Measurements from ENCODE around the gene PFKFB4.

PFKFB4 gene

DNA sequence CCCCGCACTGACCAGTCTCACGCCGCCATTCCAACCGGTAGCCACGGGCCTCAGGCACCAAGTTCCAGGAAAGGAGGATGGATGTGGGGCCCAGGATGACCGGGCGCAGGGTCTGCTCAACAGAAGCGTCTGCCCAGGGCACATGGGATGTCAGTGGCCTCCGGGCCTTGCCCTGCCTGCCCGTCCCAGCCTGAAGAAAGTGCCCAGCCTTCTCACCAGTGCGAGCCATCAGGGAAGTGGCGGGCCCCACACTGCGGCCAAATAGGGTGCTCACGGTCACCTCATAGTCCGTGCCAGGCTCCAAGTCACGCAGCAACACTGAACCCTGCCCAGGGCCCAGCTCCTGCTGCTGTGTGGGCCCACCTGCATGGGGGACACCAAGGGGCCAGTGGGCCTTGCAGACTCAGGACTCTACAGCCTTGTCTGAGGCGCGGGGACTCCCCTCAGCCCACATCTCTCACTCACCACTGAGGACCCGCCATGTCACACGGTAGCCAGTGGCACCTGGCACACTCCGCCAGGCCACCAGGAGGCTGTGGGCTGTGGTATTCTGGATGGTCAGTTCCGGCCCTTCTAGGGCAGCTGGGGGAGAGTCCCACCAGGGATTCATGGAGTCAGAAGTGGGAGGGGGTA is 35.4 kb upstream of the PFKFB4 start:
- H3K9me3 ChIP-seq (ENCODE audit: control insufficient read depth, insufficient read depth, low read depth, low read length) = no peaks in the 10 kb centered on the region
- no peak overlapping the region for H3K27ac ChIP-seq (ENCODE audit: extremely low read depth, low read depth, low read length)
- ChIA-PET POLR2A (no interaction called here), CTCF (no interaction called here)
- TF ChIP-seq, protein P1, sequence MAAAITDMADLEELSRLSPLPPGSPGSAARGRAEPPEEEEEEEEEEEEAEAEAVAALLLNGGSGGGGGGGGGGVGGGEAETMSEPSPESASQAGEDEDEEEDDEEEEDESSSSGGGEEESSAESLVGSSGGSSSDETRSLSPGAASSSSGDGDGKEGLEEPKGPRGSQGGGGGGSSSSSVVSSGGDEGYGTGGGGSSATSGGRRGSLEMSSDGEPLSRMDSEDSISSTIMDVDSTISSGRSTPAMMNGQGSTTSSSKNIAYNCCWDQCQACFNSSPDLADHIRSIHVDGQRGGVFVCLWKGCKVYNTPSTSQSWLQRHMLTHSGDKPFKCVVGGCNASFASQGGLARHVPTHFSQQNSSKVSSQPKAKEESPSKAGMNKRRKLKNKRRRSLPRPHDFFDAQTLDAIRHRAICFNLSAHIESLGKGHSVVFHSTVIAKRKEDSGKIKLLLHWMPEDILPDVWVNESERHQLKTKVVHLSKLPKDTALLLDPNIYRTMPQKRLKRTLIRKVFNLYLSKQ (tag by site-specific recombination; IDR thresholded peaks at IDR 0.05; ENCODE audit: borderline replicate concordance) = no peak
- TF ChIP-seq ZFP69B (tag by site-specific recombination; IDR thresholded peaks at IDR 0.05) (peak; percentile 63), GLIS1 (tag by site-specific recombination; IDR thresholded peaks at IDR 0.05) (no peak), ZNF292 (tag by site-specific recombination; IDR thresholded peaks at IDR 0.05; ENCODE audit: borderline replicate concordance, low read depth) (no peak), IKZF3 (tag by site-specific recombination; IDR thresholded peaks at IDR 0.05) (no peak)
- TF ChIP-seq, protein P2, sequence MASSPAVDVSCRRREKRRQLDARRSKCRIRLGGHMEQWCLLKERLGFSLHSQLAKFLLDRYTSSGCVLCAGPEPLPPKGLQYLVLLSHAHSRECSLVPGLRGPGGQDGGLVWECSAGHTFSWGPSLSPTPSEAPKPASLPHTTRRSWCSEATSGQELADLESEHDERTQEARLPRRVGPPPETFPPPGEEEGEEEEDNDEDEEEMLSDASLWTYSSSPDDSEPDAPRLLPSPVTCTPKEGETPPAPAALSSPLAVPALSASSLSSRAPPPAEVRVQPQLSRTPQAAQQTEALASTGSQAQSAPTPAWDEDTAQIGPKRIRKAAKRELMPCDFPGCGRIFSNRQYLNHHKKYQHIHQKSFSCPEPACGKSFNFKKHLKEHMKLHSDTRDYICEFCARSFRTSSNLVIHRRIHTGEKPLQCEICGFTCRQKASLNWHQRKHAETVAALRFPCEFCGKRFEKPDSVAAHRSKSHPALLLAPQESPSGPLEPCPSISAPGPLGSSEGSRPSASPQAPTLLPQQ (tag by site-specific recombination; IDR thresholded peaks at IDR 0.05) = peak; percentile 47; the same call in 1 of the 2 replicates
- peaks cover 0 to 4% of the 10 kb centered on the region in 2 experiments; a peak in 1 of 3 replicates for H3K36me3 ChIP-seq (ENCODE audit: control insufficient read depth in 2 of 2, insufficient read depth in 1 of 2, low read length in 2 of 2)
- H3K4me1 ChIP-seq (ENCODE audit: control insufficient read depth, insufficient read depth, low read length) = no peaks in the 10 kb centered on the region
- H3K4me3 ChIP-seq (ENCODE audit: low read depth, low read length) = no peak overlapping the region

DNA sequence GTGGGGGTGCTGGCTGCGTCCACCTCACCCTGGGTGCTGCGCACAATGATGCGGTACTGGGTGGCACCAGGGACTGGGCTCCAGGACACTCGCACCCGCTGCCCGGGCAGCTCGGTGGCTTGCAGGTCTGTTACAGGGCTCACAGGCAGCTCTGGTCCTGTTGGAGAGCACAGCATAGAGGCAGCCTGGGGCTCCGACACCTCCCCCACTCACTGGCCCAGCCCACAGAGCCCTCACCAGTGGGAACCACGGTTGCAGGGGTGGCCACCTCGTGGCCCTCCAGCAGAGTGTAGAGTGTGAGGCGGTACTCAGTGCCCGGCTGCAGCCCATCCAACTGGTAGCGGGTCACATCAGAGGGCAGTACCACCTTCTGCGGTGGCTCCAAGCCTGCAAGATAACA is 34.8 kb upstream of the PFKFB4 start:
- Histone ChIP-seq H3K9me3 (ENCODE audit: control insufficient read depth, insufficient read depth, low read depth, low read length) (no peaks in the 10 kb centered on the region), H3K27ac (ENCODE audit: extremely low read depth, low read depth, low read length) (no peak overlapping the region), H3K4me1 (ENCODE audit: control insufficient read depth, insufficient read depth, low read length) (no peaks in the 10 kb centered on the region), H3K36me3 (ENCODE audit: control insufficient read depth in 2 of 2, insufficient read depth in 1 of 2, low read length in 2 of 2) (peaks cover 0 to 1% of the 10 kb centered on the region in 2 experiments; a peak in 1 of 3 replicates), H3K4me3 (ENCODE audit: low read depth, low read length) (no peak overlapping the region)
- TF ChIP-seq HOXA7 (CRISPR knock-in tag; IDR thresholded peaks at IDR 0.05; ENCODE audit: borderline replicate concordance) (no peak), PRDM1 (tag by site-specific recombination; IDR thresholded peaks at IDR 0.05) (no peak), ZNF280D (tag by site-specific recombination; IDR thresholded peaks at IDR 0.05) (no peak), ZNF140 (tag by site-specific recombination; IDR thresholded peaks at IDR 0.05) (no peak)
- CTCF ChIA-PET = no interaction called here
- POLR2A ChIA-PET = no interaction called here

GRCh38 chr3:48588230-48588629 is 31.6 kb upstream of the PFKFB4 start:
- Histone ChIP-seq H3K36me3 (ENCODE audit: control insufficient read depth in 2 of 2, insufficient read depth in 1 of 2, low read length in 2 of 2) (peaks cover 0 to 3% of the 10 kb centered on the region in 2 experiments; a peak in 1 of 3 replicates), H3K4me3 (ENCODE audit: low read depth, low read length) (no peak overlapping the region), H3K9me3 (ENCODE audit: control insufficient read depth, insufficient read depth, low read depth, low read length) (no peaks in the 10 kb centered on the region), H3K27ac (ENCODE audit: extremely low read depth, low read depth, low read length) (no peak overlapping the region), H3K4me1 (ENCODE audit: control insufficient read depth, insufficient read depth, low read length) (no peaks in the 10 kb centered on the region)
- no peak for TF ChIP-seq ZNF629 (tag by site-specific recombination; IDR thresholded peaks at IDR 0.05)
- ChIA-PET CTCF (no interaction called here), POLR2A (no interaction called here)

DNA sequence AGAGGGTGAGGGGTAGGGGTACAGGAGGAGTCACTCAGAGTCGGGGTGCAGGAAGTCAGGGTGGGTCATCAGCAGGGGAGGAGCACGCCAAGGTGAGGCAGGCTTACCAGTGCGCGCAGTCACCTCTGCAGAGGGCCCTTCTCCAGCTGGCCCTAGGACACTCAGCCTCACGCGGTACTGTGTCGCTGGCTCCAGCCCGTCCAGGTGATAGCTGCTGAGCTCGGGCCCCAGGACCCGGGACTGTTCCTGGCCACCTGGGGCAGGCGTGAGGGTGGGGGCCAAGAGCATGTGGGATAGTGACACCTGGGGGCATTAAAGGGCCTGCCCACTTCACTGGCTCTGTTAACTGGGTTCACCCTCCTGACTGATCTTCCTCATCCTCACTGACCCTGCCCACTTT is 31.1 kb upstream of the PFKFB4 start:
- POLR2A ChIA-PET = no interaction called here
- CTCF ChIA-PET = no interaction called here
- Histone ChIP-seq H3K9me3 (ENCODE audit: control insufficient read depth, insufficient read depth, low read depth, low read length) (no peaks in the 10 kb centered on the region), H3K4me3 (ENCODE audit: low read depth, low read length) (no peak overlapping the region), H3K4me1 (ENCODE audit: control insufficient read depth, insufficient read depth, low read length) (no peaks in the 10 kb centered on the region), H3K36me3 (ENCODE audit: control insufficient read depth in 2 of 2, insufficient read depth in 1 of 2, low read length in 2 of 2) (peaks cover 0 to 3% of the 10 kb centered on the region in 2 experiments; a peak in 1 of 3 replicates), H3K27ac (ENCODE audit: extremely low read depth, low read depth, low read length) (no peak overlapping the region)
- no peak for TF ChIP-seq ZNF747 (tag by site-specific recombination; IDR thresholded peaks at IDR 0.05)
- TF ChIP-seq REPIN1 (tag by site-specific recombination; IDR thresholded peaks at IDR 0.05; ENCODE audit: low read depth) = no peak
- no peak for TF ChIP-seq ZNF175 (tag by site-specific recombination; IDR thresholded peaks at IDR 0.05)
- no peak for TF ChIP-seq ZNF274 (IDR thresholded peaks at IDR 0.05; ENCODE audit: low read length)
- no peak for TF ChIP-seq ZNF274 (tag by site-specific recombination; IDR thresholded peaks at IDR 0.05; ENCODE audit: borderline replicate concordance)
- TF ChIP-seq SCRT2 (tag by site-specific recombination; IDR thresholded peaks at IDR 0.05) = no peak
- TF ChIP-seq ZNF394 (tag by site-specific recombination; IDR thresholded peaks at IDR 0.05; ENCODE audit: borderline replicate concordance) = no peak
